ENCODE data around the gene CISTR. TPM values are rescaled to one million over a fixed set of nuclear protein-coding genes. Genes with fewer than 3 reads are reported as not detected.

CISTR gene
- total RNA-seq, 1 donor from 2014 or later = not detected

GRCh38 chr12:53748072-53748840 lies 3.5 kb downstream of the CISTR start:
- DNase-seq (ENCODE audit: low spot score) (no peak), ATAC-seq (no peak)
- intact Hi-C loops (cut with DNase I) = loop anchor here (5.0 kb wide), 1 partner anchor 46 kb away; no protein-coding TSS in a partner anchor

GRCh38 chr12:53747095-53747494 lies 4.7 kb downstream of the CISTR start:
- DNase-seq (ENCODE audit: low spot score) (no peak), ATAC-seq (no peak)
- intact Hi-C loops (cut with DNase I) = loop anchor here (5.0 kb wide), 1 partner anchor 45 kb away; no protein-coding TSS in a partner anchor

GRCh38 chr12:53746592-53747092 lies 5.1 kb downstream of the CISTR start:
- intact Hi-C loops (cut with DNase I) = loop anchor here (5.0 kb wide), 1 partner anchor 44 kb away; no protein-coding TSS in a partner anchor
- ATAC-seq (peak; percentile 93), DNase-seq (ENCODE audit: low spot score) (peak; percentile 97)

DNA sequence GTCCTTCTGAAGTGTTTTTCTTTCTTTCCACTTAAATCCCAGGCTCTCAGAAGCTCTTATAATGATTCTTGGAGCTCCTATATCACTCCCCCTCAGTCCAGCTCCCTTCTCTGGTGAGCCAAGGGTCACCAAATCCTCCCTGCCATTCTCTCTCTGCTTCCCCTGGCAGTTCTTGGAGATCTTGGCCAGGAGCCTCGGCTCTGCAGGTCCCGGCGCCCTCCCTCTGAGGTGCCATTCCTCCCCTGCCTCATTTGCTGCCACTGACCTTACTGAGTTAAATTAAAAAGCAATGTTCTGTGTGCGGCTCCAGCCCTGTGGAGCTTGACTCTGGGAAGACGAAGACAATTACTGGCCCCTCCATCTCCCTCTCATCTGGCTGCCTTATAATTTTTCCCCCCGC lies 7.0 kb downstream of the CISTR start:
- ATAC-seq = no peak
- intact Hi-C loops (cut with DNase I) = loop anchor here (5.0 kb wide), 1 partner anchor 42 kb away; no protein-coding TSS in a partner anchor
- no peak for DNase-seq (ENCODE audit: low spot score)

DNA sequence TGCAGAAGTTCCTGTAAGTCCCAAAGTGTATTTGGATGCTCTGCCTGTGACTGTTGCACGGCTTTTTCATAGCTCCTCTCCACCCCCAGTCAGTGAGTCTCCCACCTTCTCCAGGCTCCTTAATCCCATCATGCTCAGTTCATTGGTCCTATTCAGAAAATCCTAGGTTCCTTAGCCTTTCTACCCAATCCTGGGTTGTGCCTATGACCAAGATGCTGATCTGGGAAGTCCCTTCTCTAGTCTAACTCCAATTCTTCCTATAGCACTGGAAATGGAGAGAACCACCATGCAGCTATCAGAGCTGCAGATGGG lies 7.7 kb downstream of the CISTR start:
- DNase-seq (ENCODE audit: low spot score) = no peak
- intact Hi-C loops (cut with DNase I) = no loop called here
- no peak for ATAC-seq

DNA sequence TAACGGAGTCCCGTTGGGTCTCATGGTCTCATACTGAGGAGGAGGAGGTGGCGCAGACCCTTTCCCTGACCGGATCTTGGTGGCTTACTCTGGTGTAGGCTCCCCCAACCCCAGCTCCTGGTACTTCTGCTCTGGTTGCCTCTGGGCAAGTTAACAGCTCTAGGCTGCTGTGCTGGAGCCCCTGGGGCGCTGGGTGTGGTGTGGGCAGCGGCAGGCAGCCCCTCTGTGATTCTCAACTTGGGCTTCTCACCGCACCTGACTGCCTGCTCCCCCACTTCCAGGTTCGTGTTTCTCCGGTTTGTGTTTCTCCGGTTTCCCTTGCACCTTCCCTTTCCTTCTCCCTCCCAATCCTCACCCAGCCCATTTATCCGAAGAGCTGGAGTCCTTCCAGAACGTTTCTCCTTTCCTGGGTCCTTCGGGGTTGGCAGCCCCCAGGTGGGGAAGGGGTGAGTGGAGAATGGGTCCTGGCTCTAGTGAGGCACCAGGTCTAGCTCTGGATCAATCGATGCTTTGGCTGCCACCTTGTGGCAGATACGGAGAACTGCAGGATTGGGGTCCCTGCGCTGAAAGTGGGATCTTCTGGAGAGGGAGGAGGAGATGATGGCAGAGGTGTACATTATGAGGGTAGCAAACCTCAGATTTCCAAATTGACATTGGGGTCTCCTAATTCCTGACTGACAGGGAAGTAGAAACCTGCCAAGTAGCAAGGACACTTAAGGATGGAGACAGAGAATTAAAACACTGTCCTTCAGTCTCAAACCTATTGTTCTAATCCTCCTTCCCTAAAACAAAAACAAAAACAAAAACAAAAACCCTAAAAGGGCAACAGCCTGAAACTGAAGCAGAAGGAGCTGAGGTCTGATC lies 8.3 kb downstream of the CISTR start:
- intact Hi-C loops (cut with DNase I) = no loop called here
- peak; percentile 66 for DNase-seq (ENCODE audit: low spot score)
- peak; percentile 60 for ATAC-seq

DNA sequence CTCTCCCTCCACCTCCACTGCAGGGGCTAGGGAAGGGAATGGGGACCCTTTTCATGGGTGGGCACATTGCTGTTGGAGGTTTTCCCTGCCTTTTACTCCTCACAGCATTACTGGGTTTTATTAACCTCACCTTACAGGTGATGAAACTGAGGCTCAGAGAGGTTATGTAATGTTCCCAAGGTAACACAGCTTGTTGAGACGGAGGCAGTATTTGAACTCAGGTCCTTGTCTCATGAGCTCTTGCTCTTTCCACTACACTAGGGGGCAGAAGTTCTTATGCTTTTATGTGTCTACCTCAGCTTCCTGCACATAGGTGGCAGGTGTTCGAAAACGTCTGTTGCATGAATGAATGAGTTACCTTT lies 11.7 kb downstream of the CISTR start:
- ATAC-seq (no peak), DNase-seq (ENCODE audit: low spot score) (no peak)
- intact Hi-C loops (cut with DNase I) = no loop called here

DNA sequence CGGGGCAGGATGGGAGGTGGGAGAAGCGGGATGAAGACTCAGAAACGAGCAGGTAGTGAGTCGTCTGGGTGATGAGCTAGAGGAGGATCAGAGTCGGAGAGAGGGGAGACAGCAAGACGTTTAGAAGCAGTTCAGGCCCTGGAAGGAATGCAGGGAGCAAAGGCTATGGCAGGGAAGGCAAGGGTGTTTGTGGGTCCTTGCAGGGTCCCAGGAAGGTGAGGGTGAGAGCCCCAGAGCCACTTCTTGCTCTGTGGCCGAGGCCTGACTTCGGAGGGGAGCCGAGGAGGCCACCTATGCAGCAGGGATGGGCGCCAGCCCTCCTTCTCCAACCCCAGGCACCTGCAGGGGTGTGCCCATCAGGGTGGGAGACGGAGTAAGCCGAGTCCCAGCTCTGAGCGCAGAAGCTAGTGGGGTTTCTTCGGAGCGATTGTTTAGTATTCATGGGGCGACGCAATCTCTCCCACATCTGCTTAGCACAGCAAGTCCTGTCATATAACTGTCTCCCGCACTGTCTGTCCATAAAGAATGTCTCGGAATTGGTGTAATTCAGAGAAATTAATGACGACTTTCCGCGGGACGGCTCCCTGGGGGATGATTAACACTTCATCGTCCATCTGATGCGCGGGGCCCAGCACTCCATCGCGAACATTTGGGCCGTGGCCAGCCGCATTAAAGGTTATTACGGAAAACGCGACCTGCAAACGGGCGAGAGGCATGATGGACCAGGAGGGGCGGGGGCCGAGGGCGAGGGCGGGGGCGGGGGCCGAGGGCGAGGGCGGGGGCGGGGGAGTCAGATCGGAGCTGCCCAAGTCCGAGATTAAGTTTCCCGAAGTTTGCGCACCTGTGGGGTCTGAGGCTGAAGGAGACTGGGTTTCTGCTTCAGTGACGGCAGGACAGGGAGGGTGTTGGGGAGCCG lies 12.3 kb downstream of the CISTR start:
- DNase-seq (ENCODE audit: low spot score) (no peak), ATAC-seq (no peak)
- intact Hi-C loops (cut with DNase I) = no loop called here

- ATAC-seq (peak; percentile 36), DNase-seq (ENCODE audit: low spot score) (no peak)
- intact Hi-C loops (cut with DNase I) = no loop called here
Observed at GRCh38 chr12:53738406-53739213, 13.2 kb downstream of the CISTR start.

DNA sequence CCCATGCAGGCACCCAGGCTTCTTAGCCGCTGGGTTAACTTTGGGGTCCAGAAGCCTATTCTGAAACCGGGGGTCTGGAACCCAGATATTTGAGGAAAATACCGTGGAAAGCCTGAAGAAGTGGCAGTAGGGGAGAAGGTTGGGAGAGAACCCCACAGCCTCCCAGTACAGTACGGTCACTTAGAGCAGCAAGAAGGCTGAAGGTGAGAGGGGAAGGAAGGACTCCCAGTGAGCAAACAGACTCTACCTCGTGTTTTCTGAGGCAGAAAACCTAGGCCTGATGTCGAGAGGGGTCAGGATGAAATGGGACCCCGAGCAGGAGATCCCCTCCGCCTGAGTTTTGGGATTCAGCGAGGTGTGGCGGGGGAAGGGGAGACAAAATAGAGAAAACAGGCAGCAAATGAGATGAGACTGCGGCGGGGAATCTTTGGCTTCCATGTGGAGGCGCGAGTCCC lies 13.8 kb downstream of the CISTR start:
- no peak for ATAC-seq
- DNase-seq (ENCODE audit: low spot score) = no peak
- intact Hi-C loops (cut with DNase I) = no loop called here

GRCh38 chr12:53737093-53737808 lies 14.5 kb downstream of the CISTR start:
- no peak for DNase-seq (ENCODE audit: low spot score)
- intact Hi-C loops (cut with DNase I) = no loop called here
- ATAC-seq = no peak

GRCh38 chr12:53736592-53736991 lies 15.2 kb downstream of the CISTR start:
- DNase-seq (ENCODE audit: low spot score) = no peak
- intact Hi-C loops (cut with DNase I) = no loop called here
- ATAC-seq = no peak

- DNase-seq (ENCODE audit: low spot score) (no peak), ATAC-seq (no peak)
- intact Hi-C loops (cut with DNase I) = no loop called here
Observed at GRCh38 chr12:53735556-53735955, 16.2 kb downstream of the CISTR start.

DNA sequence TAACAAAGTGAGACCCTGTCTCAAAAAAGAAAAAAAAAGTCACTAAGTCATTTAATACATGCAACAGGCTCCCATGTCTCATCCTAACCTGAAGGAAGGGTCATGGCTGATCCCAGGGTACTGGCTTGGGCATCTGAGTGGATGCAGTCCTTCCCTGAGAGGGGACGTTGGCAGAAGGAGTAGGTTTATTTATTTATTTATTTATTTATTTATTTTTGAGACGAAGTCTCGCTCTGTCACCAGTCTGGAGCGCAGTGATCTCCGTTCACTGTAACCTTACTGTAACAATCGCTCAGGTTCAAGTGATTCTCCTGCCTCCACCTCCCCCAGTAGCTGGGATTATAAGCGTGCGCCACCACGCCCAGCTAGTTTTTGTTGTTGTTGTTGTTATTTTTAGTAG lies 17.4 kb downstream of the CISTR start:
- intact Hi-C loops (cut with DNase I) = no loop called here
- ATAC-seq (no peak), DNase-seq (ENCODE audit: low spot score) (no peak)

DNA sequence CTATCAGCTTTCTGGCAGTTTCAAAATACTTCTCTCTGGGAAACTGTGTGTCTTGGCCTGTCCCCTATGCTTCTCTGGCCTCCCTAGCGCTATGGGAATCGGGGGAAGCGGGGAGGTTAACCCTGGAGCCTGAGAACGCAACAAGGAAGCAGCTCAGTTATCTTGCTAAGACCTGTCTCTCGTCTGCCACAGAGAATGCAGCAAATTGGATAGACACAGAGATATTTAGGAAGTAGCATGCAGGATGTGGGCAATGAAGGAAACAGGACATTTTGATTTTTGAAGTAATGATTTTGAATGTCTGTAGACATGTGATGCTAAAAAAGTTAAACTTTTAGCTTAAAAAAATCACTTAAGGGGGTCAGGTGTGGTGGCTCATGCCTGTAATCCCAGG lies 18.0 kb downstream of the CISTR start:
- ATAC-seq (no peak), DNase-seq (ENCODE audit: low spot score) (no peak)
- intact Hi-C loops (cut with DNase I) = no loop called here

DNA sequence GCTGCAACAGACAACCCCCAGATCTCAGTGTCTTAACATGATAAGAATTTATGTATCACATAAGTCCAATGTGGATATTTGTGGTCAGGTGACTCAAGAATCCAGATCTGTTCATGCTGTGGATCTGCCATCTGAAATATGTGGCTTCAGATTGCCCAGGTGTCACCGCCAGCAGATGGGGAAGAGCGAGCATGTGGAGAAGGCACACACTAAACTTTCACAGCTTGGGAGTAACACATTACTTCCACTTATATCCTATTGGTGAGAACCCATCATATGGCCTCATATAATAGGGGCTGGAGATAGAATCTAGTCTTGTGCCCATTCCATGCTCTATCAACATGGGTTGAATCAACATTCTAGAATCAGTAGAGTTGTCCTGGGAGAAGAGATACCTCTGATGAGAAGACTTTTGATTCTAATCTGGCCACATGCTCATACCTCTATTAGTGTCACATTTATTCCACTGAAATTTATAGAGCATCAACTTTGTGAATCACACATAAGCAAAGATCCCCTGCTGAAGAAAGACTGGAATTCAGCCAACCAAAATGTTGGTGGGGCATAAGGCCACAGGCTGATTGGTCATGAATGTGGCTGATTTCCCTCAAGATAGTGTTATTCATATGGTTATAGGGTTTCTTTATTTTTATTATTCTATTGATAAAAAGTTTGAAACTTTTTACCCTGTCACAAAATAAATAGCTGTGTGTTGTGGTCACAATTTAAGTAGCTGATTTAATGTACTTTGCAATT lies 18.6 kb downstream of the CISTR start:
- DNase-seq (ENCODE audit: low spot score) (no peak), ATAC-seq (no peak)
- intact Hi-C loops (cut with DNase I) = no loop called here

GRCh38 chr12:53729644-53730043 lies 22.1 kb downstream of the CISTR start:
- intact Hi-C loops (cut with DNase I) = no loop called here
- DNase-seq (ENCODE audit: low spot score) (no peak), ATAC-seq (no peak)

Data from sciatic nerve (tissue), 2 donors.